Smooth muscle cell (in vitro differentiated cells): ENCODE measurements around the gene GZMM. TPM values are rescaled to one million over a fixed set of nuclear protein-coding genes. Genes with fewer than 3 reads are reported as not detected.

ENCODE experiments used
- DNase-seq: peaks from one replicate; lab custom pipeline; 2025; ENCODE audit not compliant: unreplicated experiment; lab: John Stamatoyannopoulos, UW
- H2AFZ ChIP-seq: fragments of 200-600 bp; sonication (generic); 2 replicates; pipeline ENCODE4 v1.6.0; 2016; ENCODE audit warnings: antibody characterized with exemption, low read depth, mild to moderate bottlenecking
- H3F3A ChIP-seq: fragments of 200-600 bp; sonication (generic); 2 replicates; pipeline ENCODE4 v1.6.0; 2017; ENCODE audit warnings: antibody characterized with exemption, low read depth
- H3K27ac ChIP-seq: fragments of 200-600 bp; sonication (generic); 2 replicates; pipeline ENCODE4 v1.5.1; 2016; ENCODE audit warnings: low read depth, mild to moderate bottlenecking
- H3K27me3 ChIP-seq: fragments of 200-600 bp; sonication (generic); 2 replicates; pipeline ENCODE4 v1.6.1; 2016; ENCODE audit warnings: low read depth, mild to moderate bottlenecking
- H3K36me3 ChIP-seq: fragments of 200-600 bp; sonication (generic); 2 replicates; pipeline ENCODE4 v1.5.1; 2016; ENCODE audit warnings: low read depth
- H3K4me1 ChIP-seq: fragments of 200-600 bp; sonication (generic); 2 replicates; pipeline ENCODE4 v1.5.1; 2016; ENCODE audit warnings: low read depth
- H3K4me2 ChIP-seq: fragments of 200-600 bp; sonication (generic); 2 replicates; pipeline ENCODE4 v1.6.0; 2016; ENCODE audit warnings: mild to moderate bottlenecking
- H3K4me3 ChIP-seq: fragments of 200-600 bp; sonication (generic); 2 replicates; pipeline ENCODE4 v1.5.1; 2016; ENCODE audit warnings: mild to moderate bottlenecking
- H3K79me2 ChIP-seq: fragments of 200-600 bp; sonication (generic); 2 replicates; pipeline ENCODE4 v1.6.0; 2016; ENCODE audit warnings: low read depth, mild to moderate bottlenecking
- H3K9ac ChIP-seq: fragments of 200-600 bp; sonication (generic); 2 replicates; pipeline ENCODE4 v1.6.0; 2016; ENCODE audit warnings: low read depth
- H3K9me3 ChIP-seq: fragments of 200-600 bp; sonication (generic); replicated peaks from 2 replicates; pipeline ENCODE4 v1.5.1; 2016; ENCODE audit warnings: low read depth
- H4K20me1 ChIP-seq: fragments of 200-600 bp; sonication (generic); 2 replicates; pipeline ENCODE4 v1.6.0; 2016; ENCODE audit warnings: low read depth
- WGBS: methylation state at CpG from one replicate; pipeline ENCODE4 v1.1.7; 2016; ENCODE audit warnings: low lambda C conversion rate; 5-methylcytosine and 5-hydroxymethylcytosine counted together
- polyA plus RNA-seq: library from polyadenylated mRNA; unstranded; fragments of >200 nt; fragmentation: Nextera tagmentation; extraction: Ambion mirVana; gene quantifications from 2 replicates; pipeline ENCODE4 v1.2.1, GENCODE V29; 2016
- total RNA-seq: library from RNA; depleted of rRNA; stranded (reverse); fragments of >200 nt; gene quantifications from 2 replicates; pipeline ENCODE4 v1.2.3, GENCODE V29; 2014
- TF ChIP-seq, protein P1 (sequence below): fragments of 200-600 bp; sonication (generic); IDR thresholded peaks from 2 replicates; pipeline ENCODE4 v1.5.1; 2017; ENCODE audit warnings: borderline replicate concordance, mild to moderate bottlenecking, antibody characterized with exemption; ENCODE audit not compliant: insufficient read depth, poor library complexity, severe bottlenecking

GZMM gene
- total and polyA plus RNA-seq, 2 experiments from 2014 or later, result 0.23 TPM; not detected in 1

GRCh38 chr19:595326-596262 lies 51.7 kb downstream of the GZMM start:
- no peak overlapping the region for H2AFZ ChIP-seq
- peaks cover 4% of the 10 kb centered on the region for H3K4me1 ChIP-seq
- peaks cover 12% of the 10 kb centered on the region for H3K27me3 ChIP-seq
- no peaks in the 10 kb centered on the region for H3F3A ChIP-seq
- 82% methylated on average over 40 of the region's 42 CpGs for WGBS
- H3K27ac ChIP-seq, result no peak overlapping the region
- H4K20me1 ChIP-seq, result peaks cover 19% of the 10 kb centered on the region
- no peak overlapping the region for H3K4me2 ChIP-seq
- H3K9me3 ChIP-seq, result no peaks in the 10 kb centered on the region
- no peak for DNase-seq
- no peaks in the 10 kb centered on the region for H3K36me3 ChIP-seq
- no peak overlapping the region for H3K4me3 ChIP-seq
- TF ChIP-seq, protein P1, sequence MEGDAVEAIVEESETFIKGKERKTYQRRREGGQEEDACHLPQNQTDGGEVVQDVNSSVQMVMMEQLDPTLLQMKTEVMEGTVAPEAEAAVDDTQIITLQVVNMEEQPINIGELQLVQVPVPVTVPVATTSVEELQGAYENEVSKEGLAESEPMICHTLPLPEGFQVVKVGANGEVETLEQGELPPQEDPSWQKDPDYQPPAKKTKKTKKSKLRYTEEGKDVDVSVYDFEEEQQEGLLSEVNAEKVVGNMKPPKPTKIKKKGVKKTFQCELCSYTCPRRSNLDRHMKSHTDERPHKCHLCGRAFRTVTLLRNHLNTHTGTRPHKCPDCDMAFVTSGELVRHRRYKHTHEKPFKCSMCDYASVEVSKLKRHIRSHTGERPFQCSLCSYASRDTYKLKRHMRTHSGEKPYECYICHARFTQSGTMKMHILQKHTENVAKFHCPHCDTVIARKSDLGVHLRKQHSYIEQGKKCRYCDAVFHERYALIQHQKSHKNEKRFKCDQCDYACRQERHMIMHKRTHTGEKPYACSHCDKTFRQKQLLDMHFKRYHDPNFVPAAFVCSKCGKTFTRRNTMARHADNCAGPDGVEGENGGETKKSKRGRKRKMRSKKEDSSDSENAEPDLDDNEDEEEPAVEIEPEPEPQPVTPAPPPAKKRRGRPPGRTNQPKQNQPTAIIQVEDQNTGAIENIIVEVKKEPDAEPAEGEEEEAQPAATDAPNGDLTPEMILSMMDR, result no peak
- no peaks in the 10 kb centered on the region for H3K79me2 ChIP-seq
- H3K9ac ChIP-seq, result no peak overlapping the region

GRCh38 chr19:596263-596655 lies 52.4 kb downstream of the GZMM start:
- Histone ChIP-seq H3K27me3 (peaks cover 5% of the 10 kb centered on the region), H3K36me3 (no peaks in the 10 kb centered on the region), H3K4me1 (peaks cover 4% of the 10 kb centered on the region), H4K20me1 (peaks cover 13% of the 10 kb centered on the region), H2AFZ (no peak overlapping the region), H3K27ac (no peak overlapping the region), H3F3A (no peaks in the 10 kb centered on the region), H3K9ac (no peak overlapping the region), H3K4me3 (no peak overlapping the region), H3K79me2 (no peaks in the 10 kb centered on the region), H3K9me3 (no peaks in the 10 kb centered on the region), H3K4me2 (no peak overlapping the region)
- DNase-seq, result no peak
- 92% methylated on average over 16 of the region's 16 CpGs for WGBS
- TF ChIP-seq, protein P1, result no peak

DNA sequence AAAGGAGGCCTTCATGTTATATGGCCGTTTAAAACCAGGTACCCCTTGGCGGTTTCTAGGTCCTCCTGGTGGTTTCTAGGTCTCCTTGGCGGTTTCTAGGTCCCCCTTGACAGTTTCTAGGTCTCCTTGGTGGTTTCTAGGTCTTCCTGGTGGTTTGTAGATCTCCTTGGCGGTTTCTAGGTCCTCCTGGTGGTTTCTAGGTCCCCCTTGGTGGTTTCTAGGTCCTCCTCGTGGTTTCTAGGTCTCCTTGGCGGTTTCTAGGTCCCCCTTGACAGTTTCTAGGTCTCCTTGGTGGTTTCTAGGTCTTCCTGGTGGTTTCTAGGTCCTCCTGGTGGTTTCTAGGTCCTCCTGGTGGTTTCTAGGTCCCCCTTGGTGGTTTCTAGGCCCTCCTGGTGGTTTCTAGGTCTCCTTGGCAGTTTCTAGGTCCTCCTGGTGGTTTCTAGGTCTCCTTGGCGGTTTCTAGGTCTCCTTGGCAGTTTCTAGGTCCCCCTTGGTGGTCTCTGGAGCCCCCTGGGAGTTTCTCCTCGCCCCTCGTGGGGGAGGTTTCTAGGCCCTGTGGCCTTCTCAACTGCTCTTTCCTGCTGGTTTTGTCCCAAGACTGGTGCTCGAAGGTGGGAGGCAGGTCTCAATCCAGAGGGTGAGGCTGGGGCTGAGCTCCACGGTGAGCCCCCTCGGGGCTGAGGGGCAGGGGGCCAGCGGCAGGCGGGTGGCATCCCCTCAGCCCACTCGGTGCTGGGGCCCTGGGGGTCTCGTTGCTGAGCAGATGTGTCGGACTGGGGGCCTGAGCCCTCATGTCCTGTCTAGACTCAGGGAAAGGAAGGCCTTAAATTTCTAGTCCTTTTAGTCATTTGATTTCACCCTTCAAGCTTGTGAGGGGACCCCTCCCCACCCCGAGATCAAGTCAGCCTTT lies 53.8 kb downstream of the GZMM start:
- Histone ChIP-seq H3K4me3 (no peak overlapping the region), H3K4me1 (peaks cover 4% of the 10 kb centered on the region), H4K20me1 (no peaks in the 10 kb centered on the region), H3K79me2 (no peaks in the 10 kb centered on the region), H3K36me3 (no peaks in the 10 kb centered on the region), H2AFZ (no peak overlapping the region), H3K9ac (no peak overlapping the region), H3K9me3 (no peaks in the 10 kb centered on the region), H3K4me2 (no peak overlapping the region), H3F3A (no peaks in the 10 kb centered on the region), H3K27ac (no peak overlapping the region), H3K27me3 (no peaks in the 10 kb centered on the region)
- 85% methylated on average over 18 of the region's 18 CpGs for WGBS
- no peak for DNase-seq
- TF ChIP-seq, protein P1, result no peak

Other genes starting within 250 kb of the GZMM start
- 12.7 and 16.3 TPM in 2 replicates for gene MIER2, start 199.3 kb upstream of the GZMM start, total RNA-seq
- gene MIER2, start 199.3 kb upstream of the GZMM start, polyA plus RNA-seq, result 79.5 and 79.7 TPM in 2 replicates
- 0.63 and 1.7 TPM in 2 replicates for gene C2CD4C, start 134.9 kb upstream of the GZMM start, total RNA-seq
- 3.7 and 3.8 TPM in 2 replicates for gene C2CD4C, start 134.9 kb upstream of the GZMM start, polyA plus RNA-seq
- 10.8 and 15.6 TPM in 2 replicates for gene SHC2, start 83.0 kb upstream of the GZMM start, total RNA-seq
- 29.3 and 34.5 TPM in 2 replicates for gene SHC2, start 83.0 kb upstream of the GZMM start, polyA plus RNA-seq
- not detected in 2 replicates for gene MADCAM1, start 47.6 kb upstream of the GZMM start, total RNA-seq
- 0.24 TPM in 1 of 2 replicates, not detected in the other for gene MADCAM1, start 47.6 kb upstream of the GZMM start, polyA plus RNA-seq
- gene TPGS1, start 36.6 kb upstream of the GZMM start, total RNA-seq, result 14.6 and 20.5 TPM in 2 replicates
- 49.3 and 51.3 TPM in 2 replicates for gene TPGS1, start 36.6 kb upstream of the GZMM start, polyA plus RNA-seq
- gene CDC34, start 12.3 kb upstream of the GZMM start, total RNA-seq, result 67.7 and 72.7 TPM in 2 replicates
- gene CDC34, start 12.3 kb upstream of the GZMM start, polyA plus RNA-seq, result 151 and 159 TPM in 2 replicates
- 431 and 469 TPM in 2 replicates for gene BSG, start 28.5 kb downstream of the GZMM start, total RNA-seq
- gene BSG, start 28.5 kb downstream of the GZMM start, polyA plus RNA-seq, result 971 and 1,057 TPM in 2 replicates
- gene HCN2, start 45.8 kb downstream of the GZMM start, total RNA-seq, result 0.27 and 0.81 TPM in 2 replicates
- 0.12 and 0.49 TPM in 2 replicates for gene HCN2, start 45.8 kb downstream of the GZMM start, polyA plus RNA-seq
- 15.2 and 23.8 TPM in 2 replicates for gene POLRMT, start 89.5 kb downstream of the GZMM start, total RNA-seq
- gene POLRMT, start 89.5 kb downstream of the GZMM start, polyA plus RNA-seq, result 65.3 and 74.2 TPM in 2 replicates
- gene FGF22, start 95.8 kb downstream of the GZMM start, total RNA-seq, result not detected in 2 replicates
- 0.18 TPM in 2 replicates for gene FGF22, start 95.8 kb downstream of the GZMM start, polyA plus RNA-seq
- gene RNF126, start 119.2 kb downstream of the GZMM start, total RNA-seq, result 19.8 and 24.6 TPM in 2 replicates
- 55.7 and 60.4 TPM in 2 replicates for gene RNF126, start 119.2 kb downstream of the GZMM start, polyA plus RNA-seq
- gene FSTL3, start 132.3 kb downstream of the GZMM start, total RNA-seq, result 117 and 132 TPM in 2 replicates
- gene FSTL3, start 132.3 kb downstream of the GZMM start, polyA plus RNA-seq, result 153 and 172 TPM in 2 replicates
- gene PRSS57, start 151.4 kb downstream of the GZMM start, total RNA-seq, result not detected in 2 replicates
- gene PRSS57, start 151.4 kb downstream of the GZMM start, polyA plus RNA-seq, result not detected in 2 replicates
- 11.1 and 17.1 TPM in 2 replicates for gene PALM, start 164.9 kb downstream of the GZMM start, total RNA-seq
- 16.6 and 21.3 TPM in 2 replicates for gene PALM, start 164.9 kb downstream of the GZMM start, polyA plus RNA-seq
- 1.7 and 10.2 TPM in 2 replicates for gene MISP, start 207.1 kb downstream of the GZMM start, total RNA-seq
- 1.2 and 8.0 TPM in 2 replicates for gene MISP, start 207.1 kb downstream of the GZMM start, polyA plus RNA-seq